ENCODE results near the gene TRIP13.
A peak's percentile ranks its signal among the peaks of the same experiment; 100 is the strongest.

TRIP13 gene

DNA sequence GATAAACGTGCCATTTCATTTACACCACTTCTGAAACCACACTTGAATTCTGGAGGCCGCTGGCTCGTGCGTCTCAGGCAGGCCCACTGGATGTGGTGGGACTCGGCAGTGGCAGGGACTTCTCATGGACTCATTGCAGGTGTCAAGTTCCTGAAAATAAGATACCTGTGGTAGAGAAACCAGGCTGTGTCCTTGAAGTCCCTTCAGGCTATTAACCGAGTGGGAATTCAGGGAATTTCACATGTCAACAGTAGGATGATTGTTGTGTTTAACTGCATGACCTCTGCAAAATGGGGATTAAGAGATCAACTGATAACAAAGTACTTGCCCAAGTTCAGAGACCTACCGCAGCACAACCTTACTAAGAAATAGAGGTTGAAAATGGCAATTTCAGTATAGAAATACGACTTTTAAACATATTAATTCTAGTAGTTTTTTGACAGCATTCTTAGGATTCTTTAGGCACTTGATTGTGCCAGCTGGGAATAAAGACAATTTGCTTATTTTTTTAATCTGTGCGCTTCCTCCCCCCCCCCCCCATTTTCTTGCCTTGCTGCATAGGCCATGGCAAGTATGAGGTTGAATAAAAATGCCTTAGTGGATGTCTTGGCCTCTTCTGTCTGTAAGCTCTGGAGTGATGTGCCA is 26.8 kb downstream of the TRIP13 start:
- DNase-seq (ENCODE audit: low read depth, low spot score), result peak; percentile 28
- peaks cover 3% of the 10 kb centered on the region for H3K4me1 ChIP-seq (ENCODE audit: insufficient read depth, insufficient read length)
- no peaks in the 10 kb centered on the region for H3K27me3 ChIP-seq (ENCODE audit: insufficient read depth, insufficient read length)
- H3K4me3 ChIP-seq (ENCODE audit: insufficient read length, low read depth), result no peak overlapping the region
- no peak overlapping the region for H3K9ac ChIP-seq (ENCODE audit: insufficient read length, low read depth)
- TF ChIP-seq YY1 (IDR thresholded peaks at IDR 0.05; ENCODE audit: insufficient read depth, insufficient read length) (no peak), ZNF274 (IDR thresholded peaks at IDR 0.05; ENCODE audit: low read depth, low read length) (no peak), SUZ12 (IDR thresholded peaks at IDR 0.05; ENCODE audit: extremely low read depth, insufficient read depth, insufficient read length) (no peak)
- H3K9me3 ChIP-seq (ENCODE audit: insufficient read depth, low read length), result no peaks in the 10 kb centered on the region
- H3K36me3 ChIP-seq (ENCODE audit: insufficient read depth, insufficient read length, low read length), result peaks cover 59% of the 10 kb centered on the region

DNA sequence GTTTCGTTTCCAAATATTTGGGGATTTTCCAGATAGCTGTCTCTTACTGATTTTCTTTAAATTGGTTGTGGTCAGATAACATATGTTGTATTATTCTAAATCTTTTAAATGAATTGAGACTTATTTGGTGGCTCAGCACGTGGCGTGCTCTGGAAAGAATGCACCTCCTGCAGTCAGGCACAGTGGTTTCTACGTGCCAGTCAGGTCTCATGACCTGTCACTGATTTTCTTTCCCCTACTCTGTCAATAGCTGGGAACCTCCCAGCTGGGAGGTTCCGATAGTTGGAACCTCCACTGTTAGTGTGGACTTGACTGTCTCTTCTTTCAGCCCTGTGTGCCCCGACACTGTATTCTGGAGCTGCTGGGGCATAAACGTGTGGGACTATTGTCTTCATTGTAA is 27.6 kb downstream of the TRIP13 start:
- no peaks in the 10 kb centered on the region for H3K27me3 ChIP-seq (ENCODE audit: insufficient read depth, insufficient read length)
- no peak for TF ChIP-seq SUZ12 (IDR thresholded peaks at IDR 0.05; ENCODE audit: extremely low read depth, insufficient read depth, insufficient read length)
- TF ChIP-seq YY1 (IDR thresholded peaks at IDR 0.05; ENCODE audit: insufficient read depth, insufficient read length), result no peak
- no peak for TF ChIP-seq ZNF274 (IDR thresholded peaks at IDR 0.05; ENCODE audit: low read depth, low read length)
- peaks cover 54% of the 10 kb centered on the region for H3K36me3 ChIP-seq (ENCODE audit: insufficient read depth, insufficient read length, low read length)
- H3K9me3 ChIP-seq (ENCODE audit: insufficient read depth, low read length), result no peaks in the 10 kb centered on the region
- no peak for DNase-seq (ENCODE audit: low read depth, low spot score)
- H3K4me3 ChIP-seq (ENCODE audit: insufficient read length, low read depth), result no peak overlapping the region
- peaks cover 3% of the 10 kb centered on the region for H3K4me1 ChIP-seq (ENCODE audit: insufficient read depth, insufficient read length)
- H3K9ac ChIP-seq (ENCODE audit: insufficient read length, low read depth), result no peak overlapping the region

DNA sequence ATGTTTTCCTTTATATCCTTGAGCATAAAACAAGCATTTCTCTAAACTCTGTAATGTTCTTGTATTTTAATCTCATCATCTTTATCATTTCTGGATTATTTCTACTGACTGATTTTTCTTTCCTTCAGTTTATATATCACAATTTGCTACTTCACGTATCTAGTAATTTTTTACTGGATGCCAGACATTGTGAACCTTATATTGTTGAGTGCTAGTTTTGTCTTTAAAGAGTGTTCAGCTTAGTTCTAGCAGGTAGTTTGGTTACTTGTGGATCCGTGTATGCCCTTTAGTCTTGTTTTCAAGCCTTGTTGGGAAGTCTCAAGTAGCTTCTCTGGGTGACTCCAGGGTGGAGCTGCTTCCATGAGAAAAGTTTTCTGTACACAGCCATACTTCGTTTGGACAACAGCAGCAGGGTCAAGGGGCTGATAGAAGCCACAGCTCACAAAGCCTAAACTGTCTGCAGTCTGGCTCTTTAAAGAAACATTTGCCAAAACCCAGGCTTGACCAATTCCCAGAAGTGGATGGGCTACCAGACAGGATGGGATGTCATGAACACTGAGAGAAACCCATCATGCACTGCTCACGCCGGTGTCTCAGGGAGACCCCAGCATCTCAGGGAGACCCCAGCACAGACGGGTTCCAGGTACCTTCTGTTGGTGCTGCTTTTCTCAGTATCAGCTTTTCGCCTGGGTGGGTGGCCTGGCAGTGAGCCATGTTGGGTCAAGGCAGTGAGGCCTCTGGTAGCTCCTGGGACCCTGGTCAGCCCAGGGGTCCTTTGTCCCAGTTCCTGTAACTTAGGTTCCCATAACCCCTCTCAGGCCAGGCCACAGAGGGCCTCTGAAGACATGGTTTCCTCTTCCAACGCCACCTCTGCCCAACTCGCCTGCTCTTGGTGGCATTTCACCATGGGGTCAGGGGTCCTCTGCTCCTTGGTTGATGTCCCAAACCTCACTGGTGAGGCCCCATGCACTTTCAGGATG is 29.1 kb downstream of the TRIP13 start:
- H3K4me3 ChIP-seq (ENCODE audit: insufficient read length, low read depth), result no peak overlapping the region
- no peaks in the 10 kb centered on the region for H3K27me3 ChIP-seq (ENCODE audit: insufficient read depth, insufficient read length)
- H3K4me1 ChIP-seq (ENCODE audit: insufficient read depth, insufficient read length), result peaks cover 3% of the 10 kb centered on the region
- DNase-seq (ENCODE audit: low read depth, low spot score), result no peak
- no peaks in the 10 kb centered on the region for H3K9me3 ChIP-seq (ENCODE audit: insufficient read depth, low read length)
- peaks cover 40% of the 10 kb centered on the region for H3K36me3 ChIP-seq (ENCODE audit: insufficient read depth, insufficient read length, low read length)
- no peak for TF ChIP-seq SUZ12 (IDR thresholded peaks at IDR 0.05; ENCODE audit: extremely low read depth, insufficient read depth, insufficient read length)
- TF ChIP-seq YY1 (IDR thresholded peaks at IDR 0.05; ENCODE audit: insufficient read depth, insufficient read length), result no peak
- TF ChIP-seq ZNF274 (IDR thresholded peaks at IDR 0.05; ENCODE audit: low read depth, low read length), result no peak
- H3K9ac ChIP-seq (ENCODE audit: insufficient read length, low read depth), result no peak overlapping the region

DNA sequence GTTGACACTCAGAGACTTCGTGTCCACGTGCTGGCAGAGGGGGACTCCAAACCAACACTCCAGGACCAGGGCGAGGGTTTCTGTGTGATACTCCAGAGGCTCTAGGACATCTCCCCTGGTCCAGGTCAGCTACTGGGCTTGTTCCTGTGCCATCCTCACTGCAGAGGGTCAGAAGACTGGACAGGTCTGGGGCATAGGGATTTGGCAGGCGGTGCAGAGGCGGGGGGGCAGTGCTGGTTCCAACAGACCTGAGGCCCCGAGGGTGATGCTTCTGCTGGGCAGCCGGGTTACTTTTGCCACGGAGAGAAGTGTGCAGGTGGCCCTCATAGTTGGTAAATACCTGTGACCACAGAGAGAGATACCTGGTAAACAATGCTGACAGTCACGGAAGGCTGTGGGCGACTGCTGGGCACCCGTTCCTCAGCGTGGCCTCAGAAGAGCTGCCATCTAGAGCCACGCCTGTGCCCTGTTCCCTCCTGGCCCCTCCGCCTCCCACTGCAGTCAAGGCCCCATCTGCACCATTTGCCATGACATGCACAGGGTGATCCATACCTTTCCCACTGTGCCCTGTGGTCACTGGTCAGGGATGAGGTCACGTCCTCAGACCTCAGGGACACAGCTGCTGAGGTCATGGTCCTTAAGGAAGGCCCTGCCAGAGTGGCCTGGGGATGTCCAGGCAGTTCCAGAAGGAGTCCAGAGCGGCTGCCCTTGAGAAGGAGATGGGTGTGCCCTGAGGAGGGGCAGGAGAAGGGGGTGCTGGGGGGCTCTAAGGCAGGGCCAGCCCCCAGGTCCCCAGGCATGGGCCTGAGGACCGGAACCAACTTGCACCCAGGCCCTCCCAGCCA is 30.0 kb downstream of the TRIP13 start:
- DNase-seq (ENCODE audit: low read depth, low spot score), result no peak
- H3K4me3 ChIP-seq (ENCODE audit: insufficient read length, low read depth), result no peak overlapping the region
- no peaks in the 10 kb centered on the region for H3K27me3 ChIP-seq (ENCODE audit: insufficient read depth, insufficient read length)
- no peak overlapping the region for H3K9ac ChIP-seq (ENCODE audit: insufficient read length, low read depth)
- no peaks in the 10 kb centered on the region for H3K9me3 ChIP-seq (ENCODE audit: insufficient read depth, low read length)
- TF ChIP-seq ZNF274 (IDR thresholded peaks at IDR 0.05; ENCODE audit: low read depth, low read length) (no peak), SUZ12 (IDR thresholded peaks at IDR 0.05; ENCODE audit: extremely low read depth, insufficient read depth, insufficient read length) (no peak)
- peaks cover 36% of the 10 kb centered on the region for H3K36me3 ChIP-seq (ENCODE audit: insufficient read depth, insufficient read length, low read length)
- H3K4me1 ChIP-seq (ENCODE audit: insufficient read depth, insufficient read length), result peaks cover 3% of the 10 kb centered on the region

DNA sequence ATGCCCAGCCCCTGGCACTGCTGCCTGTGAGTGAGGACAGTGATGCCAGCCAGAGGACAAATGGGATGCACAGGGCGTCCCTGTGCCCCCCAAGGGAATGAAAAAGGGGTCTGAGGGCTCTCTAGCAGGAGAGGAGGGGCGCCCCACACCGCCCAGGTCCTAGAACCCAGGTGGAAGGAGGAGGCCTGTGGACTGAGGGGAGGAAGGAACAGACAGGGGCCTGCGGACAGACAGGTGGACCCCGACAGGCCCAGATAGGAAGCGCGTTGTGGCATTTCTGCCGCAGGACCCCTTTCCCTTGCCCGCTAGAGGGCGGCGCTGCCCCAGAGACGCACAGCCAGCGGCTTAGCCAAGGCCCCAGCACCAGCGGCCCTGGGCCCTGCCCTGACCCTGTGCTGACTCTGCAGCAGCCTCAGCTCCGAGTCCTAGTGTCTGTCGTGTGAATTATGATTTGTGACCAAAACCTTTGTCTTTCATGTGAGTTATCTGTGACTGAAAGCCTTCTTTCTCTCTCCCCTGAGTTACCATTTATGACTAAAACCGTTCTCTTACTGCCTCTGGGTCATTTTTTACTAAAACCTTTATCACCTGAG is 30.7 kb downstream of the TRIP13 start:
- H3K9me3 ChIP-seq (ENCODE audit: insufficient read depth, low read length), result no peaks in the 10 kb centered on the region
- peaks cover 31% of the 10 kb centered on the region for H3K36me3 ChIP-seq (ENCODE audit: insufficient read depth, insufficient read length, low read length)
- H3K4me3 ChIP-seq (ENCODE audit: insufficient read length, low read depth), result no peak overlapping the region
- DNase-seq (ENCODE audit: low read depth, low spot score), result peak; percentile 60
- no peak for TF ChIP-seq ZNF274 (IDR thresholded peaks at IDR 0.05; ENCODE audit: low read depth, low read length)
- no peak for TF ChIP-seq YY1 (IDR thresholded peaks at IDR 0.05; ENCODE audit: insufficient read depth, insufficient read length)
- no peak for TF ChIP-seq SUZ12 (IDR thresholded peaks at IDR 0.05; ENCODE audit: extremely low read depth, insufficient read depth, insufficient read length)
- H3K27me3 ChIP-seq (ENCODE audit: insufficient read depth, insufficient read length), result no peaks in the 10 kb centered on the region
- no peak overlapping the region for H3K9ac ChIP-seq (ENCODE audit: insufficient read length, low read depth)
- peaks cover 3% of the 10 kb centered on the region for H3K4me1 ChIP-seq (ENCODE audit: insufficient read depth, insufficient read length)

DNA sequence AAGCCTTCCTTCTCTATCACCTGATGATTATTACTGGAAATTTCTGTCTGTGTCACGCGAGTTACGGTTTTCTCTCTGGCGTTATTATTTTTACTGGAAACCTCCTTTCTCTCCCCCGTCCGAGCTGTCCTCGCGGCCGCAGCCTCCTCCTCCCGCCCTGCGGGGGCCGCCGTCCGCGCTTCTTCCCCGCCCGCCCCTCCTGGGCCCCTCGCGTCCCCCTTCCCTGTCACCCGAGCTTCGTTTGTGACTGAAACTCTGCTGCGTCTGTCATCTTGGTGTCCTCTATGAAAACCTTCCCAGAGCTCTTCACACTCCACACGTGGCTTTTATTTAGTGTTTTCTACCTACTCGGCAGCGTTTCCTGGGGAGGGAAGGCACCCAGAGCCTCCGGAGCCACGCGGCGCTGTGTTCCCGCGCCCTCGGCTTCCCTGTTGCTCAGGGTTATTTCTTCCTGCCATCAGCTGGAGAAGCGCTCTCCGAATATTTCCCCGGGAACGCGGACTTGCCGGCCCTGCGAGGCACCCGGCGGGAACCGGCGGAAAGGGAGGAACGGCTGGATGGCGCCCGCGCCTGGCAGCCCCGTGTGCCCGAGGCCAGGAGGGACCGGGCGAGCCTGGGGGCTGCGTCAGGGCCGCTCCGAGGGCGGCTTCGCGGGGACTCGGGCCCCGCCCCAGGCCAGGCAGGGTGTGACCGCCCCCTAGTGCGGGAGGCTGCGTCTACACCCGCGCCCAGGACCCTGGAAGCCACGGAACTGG is 33.9 kb downstream of the TRIP13 start:
- TF ChIP-seq YY1 (IDR thresholded peaks at IDR 0.05; ENCODE audit: insufficient read depth, insufficient read length), result no peak
- TF ChIP-seq SUZ12 (IDR thresholded peaks at IDR 0.05; ENCODE audit: extremely low read depth, insufficient read depth, insufficient read length), result no peak
- no peak for TF ChIP-seq ZNF274 (IDR thresholded peaks at IDR 0.05; ENCODE audit: low read depth, low read length)
- no peaks in the 10 kb centered on the region for H3K27me3 ChIP-seq (ENCODE audit: insufficient read depth, insufficient read length)
- H3K4me3 ChIP-seq (ENCODE audit: insufficient read length, low read depth), result no peak overlapping the region
- no peaks in the 10 kb centered on the region for H3K4me1 ChIP-seq (ENCODE audit: insufficient read depth, insufficient read length)
- DNase-seq (ENCODE audit: low read depth, low spot score), result no peak
- H3K9ac ChIP-seq (ENCODE audit: insufficient read length, low read depth), result no peak overlapping the region
- H3K9me3 ChIP-seq (ENCODE audit: insufficient read depth, low read length), result peaks cover 8% of the 10 kb centered on the region; the same call in 1 of the 2 replicates
- H3K36me3 ChIP-seq (ENCODE audit: insufficient read depth, insufficient read length, low read length), result peaks cover 23% of the 10 kb centered on the region

All from NT2/D1 (cell line).